GM13977 (cell line): Measurements from ENCODE around the gene CLMP.

Source experiments
- DNase-seq: peaks from one replicate; pipeline ENCODE4 v3.0.0; 2012; ENCODE audit warnings: low spot score
- in situ Hi-C: fragments of 300-500 bp; cut with MboI; formaldehyde crosslinking; loops from one replicate; pipeline ENCODE4 v1.12.0; 2022; ENCODE audit warnings: low sequenced_read_pairs, low pct_unique_long_range_greater_than_20kb, mixed read lengths, inconsistent platforms; ENCODE audit not compliant: unreplicated experiment
- TF ChIP-seq, protein P1 (sequence below): IDR thresholded peaks from 2 replicates; pipeline ENCODE4 v1.5.1; 2012; ENCODE audit warnings: mild to moderate bottlenecking, control low read depth; ENCODE audit not compliant: insufficient read depth; ENCODE audit errors: extremely low read depth, missing control alignments

CLMP gene

DNA sequence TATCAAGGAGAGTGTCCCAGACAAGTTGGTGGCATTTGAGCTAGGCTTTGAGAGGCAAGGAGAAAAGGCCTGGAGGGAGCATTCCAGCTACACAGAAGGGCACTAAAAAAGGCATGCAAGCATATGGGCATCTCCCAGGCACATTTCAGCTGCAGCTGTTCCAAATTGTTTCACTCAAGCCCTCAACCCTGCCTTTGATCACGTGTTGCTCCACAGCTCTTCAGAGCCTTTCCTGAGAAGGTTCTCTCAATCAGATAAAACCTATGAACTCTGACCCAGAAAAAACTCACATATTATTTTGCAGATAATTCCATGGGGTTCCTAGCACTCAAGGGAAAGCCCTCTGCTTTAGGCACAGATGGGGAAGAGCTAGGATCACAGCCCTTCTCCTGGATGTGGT is 108.7 kb downstream of the CLMP start:
- in situ Hi-C loops: no loop called here
- TF ChIP-seq, protein P1, sequence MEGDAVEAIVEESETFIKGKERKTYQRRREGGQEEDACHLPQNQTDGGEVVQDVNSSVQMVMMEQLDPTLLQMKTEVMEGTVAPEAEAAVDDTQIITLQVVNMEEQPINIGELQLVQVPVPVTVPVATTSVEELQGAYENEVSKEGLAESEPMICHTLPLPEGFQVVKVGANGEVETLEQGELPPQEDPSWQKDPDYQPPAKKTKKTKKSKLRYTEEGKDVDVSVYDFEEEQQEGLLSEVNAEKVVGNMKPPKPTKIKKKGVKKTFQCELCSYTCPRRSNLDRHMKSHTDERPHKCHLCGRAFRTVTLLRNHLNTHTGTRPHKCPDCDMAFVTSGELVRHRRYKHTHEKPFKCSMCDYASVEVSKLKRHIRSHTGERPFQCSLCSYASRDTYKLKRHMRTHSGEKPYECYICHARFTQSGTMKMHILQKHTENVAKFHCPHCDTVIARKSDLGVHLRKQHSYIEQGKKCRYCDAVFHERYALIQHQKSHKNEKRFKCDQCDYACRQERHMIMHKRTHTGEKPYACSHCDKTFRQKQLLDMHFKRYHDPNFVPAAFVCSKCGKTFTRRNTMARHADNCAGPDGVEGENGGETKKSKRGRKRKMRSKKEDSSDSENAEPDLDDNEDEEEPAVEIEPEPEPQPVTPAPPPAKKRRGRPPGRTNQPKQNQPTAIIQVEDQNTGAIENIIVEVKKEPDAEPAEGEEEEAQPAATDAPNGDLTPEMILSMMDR: no peak
- DNase-seq: no peak

DNA sequence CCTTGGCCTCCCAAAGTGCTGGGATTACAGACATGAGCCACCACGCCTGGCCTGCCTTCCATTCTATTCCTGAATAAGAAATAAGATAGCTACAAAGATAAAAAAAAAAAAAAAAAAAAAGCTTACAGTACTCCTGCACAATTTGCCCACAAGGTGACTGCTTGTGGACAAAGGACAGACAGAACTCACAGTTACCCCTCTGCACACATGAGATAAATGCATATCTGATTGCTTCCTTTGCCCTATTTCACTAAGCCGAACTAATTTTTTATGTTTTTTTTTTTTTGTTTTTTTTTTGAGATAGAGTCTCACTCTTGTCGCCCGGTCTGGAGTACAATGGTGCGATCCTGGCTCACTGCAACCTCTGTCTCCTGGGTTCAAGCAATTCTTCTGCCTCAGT is 109.6 kb downstream of the CLMP start:
- DNase-seq: no peak
- in situ Hi-C loops: no loop called here
- TF ChIP-seq, protein P1: no peak

DNA sequence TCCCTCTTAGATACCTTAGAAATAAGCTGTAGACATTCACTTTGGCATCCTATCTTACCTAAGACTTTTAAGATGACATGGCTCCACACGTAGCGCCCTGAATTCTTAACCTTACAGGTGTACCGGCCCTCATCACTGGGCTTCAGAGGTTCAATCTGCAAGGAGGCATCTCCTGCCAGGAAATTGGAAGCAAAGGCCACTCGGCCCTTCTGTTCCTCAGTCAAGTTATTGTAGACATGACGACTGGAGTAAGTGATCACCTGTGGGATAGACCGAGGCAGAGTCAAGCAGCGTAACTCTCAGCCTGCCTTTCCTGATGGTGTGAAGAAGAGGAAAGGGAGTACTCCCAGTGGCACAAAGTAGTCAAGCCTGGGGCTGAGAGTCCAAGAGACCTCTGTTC is 110.6 kb downstream of the CLMP start:
- TF ChIP-seq, protein P1: no peak
- in situ Hi-C loops: no loop called here
- no peak for DNase-seq

DNA sequence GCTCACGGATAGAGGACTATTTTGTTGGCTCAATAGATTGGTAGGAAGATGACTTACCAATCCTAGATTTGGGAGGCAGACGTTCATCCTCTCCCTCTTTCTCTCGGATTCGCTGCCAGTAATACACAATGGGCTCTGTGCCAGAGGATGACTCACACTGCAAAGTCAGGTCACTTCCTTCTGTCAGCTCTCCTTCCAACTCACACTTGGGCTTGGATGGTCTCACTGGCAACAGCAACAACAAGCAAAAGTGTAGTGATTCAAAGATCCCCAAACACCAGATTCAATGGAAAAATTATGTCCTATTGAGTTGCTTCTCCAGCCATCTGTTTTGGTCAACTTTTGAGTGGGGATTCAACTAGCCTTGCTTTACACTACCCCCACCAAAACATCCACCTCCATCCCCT is 111.4 kb downstream of the CLMP start:
- in situ Hi-C loops: no loop called here
- no peak for DNase-seq
- TF ChIP-seq, protein P1: no peak

DNA sequence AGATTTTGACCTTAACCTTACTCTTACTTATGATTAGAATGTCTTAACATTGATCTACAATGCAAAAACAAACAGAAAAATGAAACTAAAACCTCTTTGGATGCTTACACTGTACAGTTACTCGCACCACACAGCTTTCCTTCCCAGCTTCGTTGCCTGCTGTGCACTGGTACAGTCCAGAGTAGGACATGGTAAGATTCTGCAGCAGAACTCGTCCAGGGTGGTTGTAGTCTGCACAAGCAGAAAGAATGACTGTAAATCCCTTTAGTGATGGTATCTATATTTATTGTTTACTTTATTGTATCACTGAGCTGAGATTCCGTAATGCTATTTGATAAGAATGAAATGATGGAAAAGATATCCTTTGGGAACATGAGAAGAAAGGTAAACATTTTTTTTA is 112.1 kb downstream of the CLMP start:
- DNase-seq: no peak
- TF ChIP-seq, protein P1: no peak
- in situ Hi-C loops: no loop called here

DNA sequence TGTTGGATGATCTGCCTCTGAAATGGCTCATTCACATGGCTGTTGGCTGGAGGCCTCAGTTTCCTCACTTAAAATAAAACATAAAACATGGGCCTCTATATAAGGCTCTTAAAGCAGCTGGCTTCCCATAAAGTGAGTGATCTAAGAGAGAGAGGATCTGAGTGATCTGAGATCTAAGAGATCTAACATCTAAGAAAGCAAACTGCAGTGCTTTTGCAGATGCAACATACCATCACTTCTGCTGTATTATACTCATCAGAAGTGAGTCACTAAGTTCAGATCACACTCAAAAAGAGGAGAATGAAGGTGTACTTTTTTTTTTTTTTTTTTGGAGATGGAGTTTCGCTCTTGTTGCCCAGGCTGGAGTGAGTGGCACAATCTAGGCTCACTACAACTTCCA is 115.0 kb downstream of the CLMP start:
- no peak for DNase-seq
- in situ Hi-C loops: no loop called here
- TF ChIP-seq, protein P1: no peak

DNA sequence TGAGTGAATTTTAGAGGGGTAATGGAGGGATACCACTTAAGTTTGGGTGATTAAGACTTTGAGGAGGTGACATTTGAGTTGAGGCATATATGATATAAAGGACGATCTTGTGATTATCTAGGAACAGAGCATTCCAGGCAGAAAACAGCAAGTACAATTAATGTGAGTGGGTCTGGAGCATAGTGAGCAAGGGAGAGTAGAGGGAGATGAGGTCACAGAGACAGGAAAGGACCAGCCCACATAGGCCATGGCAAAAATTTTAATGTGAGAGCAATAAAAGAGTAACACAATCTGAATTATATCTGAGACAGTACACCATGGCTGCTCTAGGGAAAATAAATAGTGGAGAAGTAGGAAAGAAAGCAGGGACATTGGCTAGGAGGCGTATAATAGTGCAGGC is 118.6 kb downstream of the CLMP start:
- TF ChIP-seq, protein P1: no peak
- no peak for DNase-seq
- in situ Hi-C loops: no loop called here
